GM12878 (cell line): Measurements from ENCODE around the gene SHFL. TPM values are rescaled to one million over a fixed set of nuclear protein-coding genes. Genes with fewer than 3 reads are reported as not detected.

Experiments used
- ASH2L ChIP-seq: fragments of 300-600, 200-600 bp; sonication (generic); IDR thresholded peaks from 2 replicates; pipeline ENCODE4 v1.6.1; 2017; ENCODE audit warnings: low read depth, mild to moderate bottlenecking, borderline replicate concordance
- ATF3 ChIP-seq: IDR thresholded peaks from 2 replicates; pipeline ENCODE4 v1.6.1; 2011; ENCODE audit warnings: low read depth, mild to moderate bottlenecking, low read length, moderate library complexity, borderline replicate concordance; ENCODE audit errors: extremely low read depth
- CBX3 ChIP-seq: fragments of 200-600 bp; sonication (generic); IDR thresholded peaks from 2 replicates; pipeline ENCODE4 v1.6.1; 2016; ENCODE audit warnings: low read depth, borderline replicate concordance
- CHD4 ChIP-seq: fragments of 200-600 bp; sonication (generic); IDR thresholded peaks from 2 replicates; pipeline ENCODE4 v1.6.1; 2016; ENCODE audit warnings: mild to moderate bottlenecking
- CREB1 ChIP-seq: IDR thresholded peaks from 2 replicates; pipeline ENCODE4 v1.6.1; 2012; ENCODE audit warnings: low read depth, mild to moderate bottlenecking, inconsistent platforms
- EGR1 ChIP-seq, 2 experiments: IDR thresholded peaks; 1 replicate in 1 of 2; 2 replicates in 1 of 2; pipeline ENCODE4 v1.6.1; 2011 to 2012; ENCODE audit warnings: low read depth in 2 of 2, low read length in 2 of 2, borderline replicate concordance in 1 of 2, mild to moderate bottlenecking in 1 of 2, moderate library complexity in 1 of 2
- ETV6 ChIP-seq, 2 experiments: fragments of 450-650 bp in 1 of 2; IDR thresholded peaks in 1 of 2; conservative IDR thresholded peaks in 1 of 2; 2 replicates each; pipeline ENCODE4 v1.6.1; 2014; ENCODE audit warnings: antibody characterized with exemption in 1 of 2, borderline replicate concordance in 1 of 2, low read depth in 1 of 2, mild to moderate bottlenecking in 1 of 2, moderate library complexity in 1 of 2
- FOXK2 ChIP-seq: fragments of 450-650 bp; IDR thresholded peaks from 2 replicates; pipeline ENCODE4 v1.6.1; 2017; ENCODE audit warnings: mild to moderate bottlenecking, moderate library complexity
- FOXM1 ChIP-seq: IDR thresholded peaks from 2 replicates; pipeline ENCODE4 v1.6.1; 2012; ENCODE audit warnings: low read depth, mild to moderate bottlenecking, inconsistent platforms, low read length, moderate library complexity
- GABPA ChIP-seq: IDR thresholded peaks from 2 replicates; pipeline ENCODE4 v1.6.1; 2014; ENCODE audit warnings: antibody characterized with exemption, low read depth, mild to moderate bottlenecking, inconsistent platforms
- HDAC6 ChIP-seq: fragments of 200-600 bp; sonication (generic); IDR thresholded peaks from one replicate; pipeline ENCODE4 v1.8.0; 2017; ENCODE audit warnings: antibody characterized with exemption; ENCODE audit not compliant: unreplicated experiment
- IKZF2 ChIP-seq, 2 experiments: fragments of 450-650 bp; IDR thresholded peaks; 2 replicates each; pipeline ENCODE4 v1.6.1; 2017; ENCODE audit warnings: mild to moderate bottlenecking in 2 of 2, moderate library complexity in 2 of 2
- MYC ChIP-seq: IDR thresholded peaks from 2 replicates; pipeline ENCODE4 v1.6.1; 2011; ENCODE audit warnings: mild to moderate bottlenecking, low read length, moderate library complexity, inconsistent platforms; ENCODE audit not compliant: insufficient read depth, insufficient replicate concordance, insufficient read length, severe bottlenecking
- NR2C2 ChIP-seq: IDR thresholded peaks from 2 replicates; pipeline ENCODE4 v1.6.1; 2011; ENCODE audit warnings: borderline replicate concordance, low read depth; ENCODE audit not compliant: control insufficient read depth, insufficient read length
- POU2F2 ChIP-seq: IDR thresholded peaks from 3 replicates; pipeline ENCODE4 v1.6.1; 2011; ENCODE audit warnings: low read depth, mild to moderate bottlenecking, low read length, borderline replicate concordance
- RELA ChIP-seq: fragments of 450-650 bp; IDR thresholded peaks from 2 replicates; pipeline ENCODE4 v1.8.0; 2014; ENCODE audit warnings: borderline replicate concordance; ENCODE audit not compliant: partially characterized antibody
- SIN3A ChIP-seq: IDR thresholded peaks from 2 replicates; pipeline ENCODE4 v1.6.1; 2012; ENCODE audit warnings: low read depth, low read length, improper control_type of control experiment
- SIX5 ChIP-seq: IDR thresholded peaks from 2 replicates; pipeline ENCODE4 v1.6.1; 2011; ENCODE audit warnings: mild to moderate bottlenecking, low read depth, low read length, moderate library complexity; ENCODE audit not compliant: severe bottlenecking
- SREBF2 ChIP-seq: IDR thresholded peaks from 2 replicates; pipeline ENCODE4 v1.6.1; 2012; ENCODE audit warnings: mild to moderate bottlenecking, low read length
- SRF ChIP-seq, 2 experiments: IDR thresholded peaks; 2 replicates each; pipeline ENCODE4 v1.6.1; 2011; ENCODE audit warnings: low read depth in 2 of 2, low read length in 2 of 2, mild to moderate bottlenecking in 1 of 2, moderate library complexity in 1 of 2
- STAT1 ChIP-seq: fragments of 450-650 bp; conservative IDR thresholded peaks from 2 replicates; pipeline ENCODE4 v1.6.1; 2014; ENCODE audit warnings: antibody characterized with exemption, mild to moderate bottlenecking
- YBX1 ChIP-seq: fragments of 450-650 bp; IDR thresholded peaks from 2 replicates; pipeline ENCODE4 v1.6.1; 2016; ENCODE audit warnings: antibody characterized with exemption
- ZNF274 ChIP-seq: IDR thresholded peaks from one replicate; pipeline ENCODE4 v1.8.0; 2011; ENCODE audit not compliant: insufficient read length, insufficient read depth
- ZNF687 ChIP-seq: fragments of 450-650 bp; IDR thresholded peaks from 2 replicates; pipeline ENCODE4 v1.6.1; 2017; ENCODE audit warnings: mild to moderate bottlenecking, moderate library complexity
- polyA plus RNA-seq, 11 experiments: library from polyadenylated mRNA; depleted of rRNA in 4 of 11; unstranded in 6 of 11; stranded (reverse) in 5 of 11; fragments of >200 nt; fragmentation: Nextera tagmentation in 4 of 11; fragmentation: Illumina TruSeq in 1 of 11; extraction: Ambion mirVana in 4 of 11; extraction: Trizol in 1 of 11; gene quantifications; 1 replicate in 1 of 11; 2 replicates in 10 of 11; pipeline versions ENCODE4 v1.2.1 to v1.2.3, GENCODE V29; 2011 to 2016; ENCODE audit warnings: inconsistent platforms in 2 of 11, missing spikeins in 2 of 11, low read depth in 1 of 11
- total RNA-seq, 4 experiments: library from RNA; depleted of rRNA in 3 of 4; stranded (reverse); fragments of >200 nt in 3 of 4; fragmentation: Illumina TruSeq in 1 of 4; extraction: Trizol in 1 of 4; gene quantifications; 2 replicates each; pipeline versions ENCODE4 v1.2.1 to v1.2.3, GENCODE V29; 2013 to 2021
- TF ChIP-seq, protein P1 (sequence below): fragments of 450-650 bp; formaldehyde crosslinking; IDR thresholded peaks from 2 replicates; pipeline ENCODE4 v1.4.0; 2020; ENCODE audit warnings: mild to moderate bottlenecking, moderate library complexity

Gene SHFL
- total and polyA plus RNA-seq, 10 of the 15 experiments (the other 5 are each of a cell fraction or from before 2014, with no cell fraction given) = 8.0 to 83.8 (median 40.7) TPM

DNA sequence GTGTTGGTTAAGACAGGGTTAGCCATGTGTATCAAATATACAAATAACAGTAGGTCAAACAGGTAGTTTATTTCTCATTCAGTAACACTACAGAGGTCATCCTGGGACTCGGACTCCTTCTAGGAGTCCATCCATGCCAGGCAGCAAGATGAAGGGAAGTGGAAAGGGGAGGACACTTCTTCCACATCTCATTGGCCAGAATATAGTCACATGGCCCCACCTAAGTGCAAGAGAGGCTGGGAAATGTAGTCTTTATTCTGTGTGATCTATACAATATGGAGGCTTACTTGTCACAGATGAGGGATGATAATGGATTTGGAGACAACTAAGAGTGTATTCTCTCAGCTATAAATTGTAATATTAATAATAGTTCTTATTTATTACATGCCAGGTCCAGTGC, 41.7 kb upstream of the SHFL start (continued):
- TF ChIP-seq, protein P1, sequence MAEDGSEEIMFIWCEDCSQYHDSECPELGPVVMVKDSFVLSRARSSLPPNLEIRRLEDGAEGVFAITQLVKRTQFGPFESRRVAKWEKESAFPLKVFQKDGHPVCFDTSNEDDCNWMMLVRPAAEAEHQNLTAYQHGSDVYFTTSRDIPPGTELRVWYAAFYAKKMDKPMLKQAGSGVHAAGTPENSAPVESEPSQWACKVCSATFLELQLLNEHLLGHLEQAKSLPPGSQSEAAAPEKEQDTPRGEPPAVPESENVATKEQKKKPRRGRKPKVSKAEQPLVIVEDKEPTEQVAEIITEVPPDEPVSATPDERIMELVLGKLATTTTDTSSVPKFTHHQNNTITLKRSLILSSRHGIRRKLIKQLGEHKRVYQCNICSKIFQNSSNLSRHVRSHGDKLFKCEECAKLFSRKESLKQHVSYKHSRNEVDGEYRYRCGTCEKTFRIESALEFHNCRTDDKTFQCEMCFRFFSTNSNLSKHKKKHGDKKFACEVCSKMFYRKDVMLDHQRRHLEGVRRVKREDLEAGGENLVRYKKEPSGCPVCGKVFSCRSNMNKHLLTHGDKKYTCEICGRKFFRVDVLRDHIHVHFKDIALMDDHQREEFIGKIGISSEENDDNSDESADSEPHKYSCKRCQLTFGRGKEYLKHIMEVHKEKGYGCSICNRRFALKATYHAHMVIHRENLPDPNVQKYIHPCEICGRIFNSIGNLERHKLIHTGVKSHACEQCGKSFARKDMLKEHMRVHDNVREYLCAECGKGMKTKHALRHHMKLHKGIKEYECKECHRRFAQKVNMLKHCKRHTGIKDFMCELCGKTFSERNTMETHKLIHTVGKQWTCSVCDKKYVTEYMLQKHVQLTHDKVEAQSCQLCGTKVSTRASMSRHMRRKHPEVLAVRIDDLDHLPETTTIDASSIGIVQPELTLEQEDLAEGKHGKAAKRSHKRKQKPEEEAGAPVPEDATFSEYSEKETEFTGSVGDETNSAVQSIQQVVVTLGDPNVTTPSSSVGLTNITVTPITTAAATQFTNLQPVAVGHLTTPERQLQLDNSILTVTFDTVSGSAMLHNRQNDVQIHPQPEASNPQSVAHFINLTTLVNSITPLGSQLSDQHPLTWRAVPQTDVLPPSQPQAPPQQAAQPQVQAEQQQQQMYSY = no peak
- TF ChIP-seq ATF3 (peak; percentile 50; the same call in 1 of the 2 replicates), YBX1 (no peak), HDAC6 (no peak), FOXM1 (no peak), IKZF2 (IDR thresholded peaks at IDR 0.05) (no peak), SRF (IDR thresholded peaks at IDR 0.05; ENCODE audit: low read depth in 2 of 2, low read length in 2 of 2) (no peak), MYC (no peak), CBX3 (no peak), ASH2L (no peak), CREB1 (no peak), STAT1 (no peak), NR2C2 (no peak), ZNF274 (no peak), ZNF687 (no peak), SIN3A (no peak), EGR1 (IDR thresholded peaks at IDR 0.05; ENCODE audit: borderline replicate concordance in 1 of 2, low read depth in 2 of 2, low read length in 2 of 2) (no peak), FOXK2 (no peak), SREBF2 (no peak), POU2F2 (no peak), ETV6 (conservative IDR thresholded peaks at IDR 0.05 in 1 of 2, IDR thresholded peaks at IDR 0.05 in 1 of 2; ENCODE audit: borderline replicate concordance in 1 of 2, low read depth in 1 of 2) (no peak), GABPA (no peak), CHD4 (no peak), SIX5 (peak; percentile 67), RELA (no peak)
